ENCODE measurements around the gene GLIPR1L2.

GLIPR1L2 gene

GRCh38 chr12:75354011-75354410 lies 36.9 kb upstream of the GLIPR1L2 start:
- CTCF ChIA-PET = interaction anchor here (1.3 kb wide), 1 partner anchor 19 kb away, joined by 6 read pairs; the partner anchor contains the start of gene GLIPR1L1
- TF ChIP-seq CTCF (IDR thresholded peaks at IDR 0.05; ENCODE audit: insufficient read depth, low read length, missing control alignments) = no peak
- DNase-seq (ENCODE audit: low read depth, low spot score) = no peak
- POLR2A ChIA-PET = no interaction called here
- no peak overlapping the region for H3K4me3 ChIP-seq (ENCODE audit: low read depth, low read length)

- DNase-seq (ENCODE audit: low read depth, low spot score) = no peak
- ChIA-PET POLR2A (no interaction called here), CTCF (no interaction called here)
- no peak overlapping the region for H3K4me3 ChIP-seq (ENCODE audit: low read depth, low read length)
- TF ChIP-seq CTCF (IDR thresholded peaks at IDR 0.05; ENCODE audit: insufficient read depth, low read length, missing control alignments) = no peak
Measured at GRCh38 chr12:75360920-75361319, 30.0 kb upstream of the GLIPR1L2 start.

- ChIA-PET POLR2A (no interaction called here), CTCF (no interaction called here)
- no peak for DNase-seq (ENCODE audit: low read depth, low spot score)
- no peak for TF ChIP-seq CTCF (IDR thresholded peaks at IDR 0.05; ENCODE audit: insufficient read depth, low read length, missing control alignments)
- H3K4me3 ChIP-seq (ENCODE audit: low read depth, low read length) = no peak overlapping the region
Measured at GRCh38 chr12:75361408-75361807, 29.5 kb upstream of the GLIPR1L2 start.

GRCh38 chr12:75364919-75365318 lies 26.0 kb upstream of the GLIPR1L2 start:
- CTCF ChIA-PET = interaction anchor here (3.0 kb wide), 1 partner anchor 27 kb away, joined by 15 read pairs; the partner anchor contains the start of gene GLIPR1L2
- POLR2A ChIA-PET = no interaction called here
- TF ChIP-seq CTCF (IDR thresholded peaks at IDR 0.05; ENCODE audit: insufficient read depth, low read length, missing control alignments) = no peak
- DNase-seq (ENCODE audit: low read depth, low spot score) = no peak
- H3K4me3 ChIP-seq (ENCODE audit: low read depth, low read length) = no peak overlapping the region

- H3K4me3 ChIP-seq (ENCODE audit: low read depth, low read length) = no peak overlapping the region
- CTCF ChIA-PET = interaction anchor here (1.1 to 1.9 kb wide), 2 partner anchors 25 to 138 kb away, joined by 3 to 12 read pairs; partner anchors contain the start of gene GLIPR1L2
- POLR2A ChIA-PET = no interaction called here
- TF ChIP-seq CTCF (IDR thresholded peaks at IDR 0.05; ENCODE audit: insufficient read depth, low read length, missing control alignments) = no peak
- no peak for DNase-seq (ENCODE audit: low read depth, low spot score)
Measured at GRCh38 chr12:75366629-75367028, 24.3 kb upstream of the GLIPR1L2 start.

GRCh38 chr12:75374971-75375370 lies 15.9 kb upstream of the GLIPR1L2 start:
- CTCF ChIA-PET = interaction anchor here (0.9 kb wide), 1 partner anchor 130 kb away, joined by 3 read pairs; no protein-coding TSS in a partner anchor
- no peak overlapping the region for H3K4me3 ChIP-seq (ENCODE audit: low read depth, low read length)
- TF ChIP-seq CTCF (IDR thresholded peaks at IDR 0.05; ENCODE audit: insufficient read depth, low read length, missing control alignments) = no peak
- no peak for DNase-seq (ENCODE audit: low read depth, low spot score)
- POLR2A ChIA-PET = no interaction called here

Data from AG04449 (cell line).